BE2C (cell line): ENCODE data around the gene KIF15.

Experiments used
- DNase-seq: peaks from one replicate; pipeline ENCODE4 v3.0.0-alpha.2; 2020
- H3K27me3 ChIP-seq: fragments of 250-450 bp; sonication (Bioruptor Pico); 2 replicates; pipeline ENCODE4 v1.5.1; 2020; ENCODE audit warnings: mild to moderate bottlenecking
- H3K36me3 ChIP-seq: fragments of 250-450 bp; sonication (Bioruptor Pico); 2 replicates; pipeline ENCODE4 v1.5.1; 2020; ENCODE audit warnings: mild to moderate bottlenecking
- H3K4me1 ChIP-seq: fragments of 250-450 bp; sonication (Bioruptor Pico); 2 replicates; pipeline ENCODE4 v1.5.1; 2020
- H3K4me3 ChIP-seq: 2 replicates; pipeline ENCODE4 v1.5.1; 2011; ENCODE audit warnings: low read depth, low read length
- H3K9me3 ChIP-seq: fragments of 250-450 bp; sonication (Bioruptor Pico); 2 replicates; pipeline ENCODE4 v1.5.1; 2020
- CTCF ChIP-seq: IDR thresholded peaks from 2 replicates; pipeline ENCODE4 v1.5.1; 2012; ENCODE audit warnings: mild to moderate bottlenecking, low read depth, low read length

KIF15 gene

DNA sequence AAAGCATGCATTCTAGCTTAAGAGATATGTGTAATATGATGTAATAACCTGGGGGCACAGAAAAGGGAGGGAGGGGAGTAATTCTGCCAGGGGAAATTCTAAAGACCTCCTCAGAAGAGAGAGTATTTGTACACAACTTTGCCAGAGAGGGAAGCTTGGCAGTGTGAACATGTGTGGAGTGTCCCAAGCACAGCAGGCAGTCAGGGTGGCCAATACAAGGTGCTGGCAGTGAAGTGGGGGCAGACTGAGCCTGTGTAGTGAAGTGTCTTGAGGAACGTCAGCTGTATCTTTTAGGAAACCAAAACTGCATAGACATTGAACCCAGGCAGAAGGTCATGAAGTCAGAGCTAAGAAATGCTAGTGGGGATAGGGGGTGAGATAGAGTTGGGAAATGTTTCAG is 70.4 kb downstream of the KIF15 start:
- Histone ChIP-seq H3K36me3 (peaks cover 3% of the 10 kb centered on the region; the same call in 1 of the 2 replicates), H3K4me3 (no peak overlapping the region), H3K4me1 (no peaks in the 10 kb centered on the region), H3K27me3 (no peaks in the 10 kb centered on the region), H3K9me3 (no peaks in the 10 kb centered on the region)
- TF ChIP-seq CTCF, result no peak
- DNase-seq, result no peak

GRCh38 chr3:44832965-44833364 is 71.4 kb downstream of the KIF15 start:
- H3K9me3 ChIP-seq, result no peaks in the 10 kb centered on the region
- no peaks in the 10 kb centered on the region for H3K4me1 ChIP-seq
- peaks cover 3% of the 10 kb centered on the region; the same call in 1 of the 2 replicates for H3K36me3 ChIP-seq
- no peaks in the 10 kb centered on the region for H3K27me3 ChIP-seq
- no peak for TF ChIP-seq CTCF
- no peak overlapping the region for H3K4me3 ChIP-seq
- no peak for DNase-seq

- H3K4me1 ChIP-seq, result no peaks in the 10 kb centered on the region
- H3K4me3 ChIP-seq, result no peak overlapping the region
- no peak for DNase-seq
- H3K9me3 ChIP-seq, result no peaks in the 10 kb centered on the region
- H3K27me3 ChIP-seq, result no peaks in the 10 kb centered on the region
- peaks cover under 1% of the 10 kb centered on the region; the same call in 1 of the 2 replicates for H3K36me3 ChIP-seq
- no peak for TF ChIP-seq CTCF
Observed at GRCh38 chr3:44833394-44833793, 71.8 kb downstream of the KIF15 start.

DNA sequence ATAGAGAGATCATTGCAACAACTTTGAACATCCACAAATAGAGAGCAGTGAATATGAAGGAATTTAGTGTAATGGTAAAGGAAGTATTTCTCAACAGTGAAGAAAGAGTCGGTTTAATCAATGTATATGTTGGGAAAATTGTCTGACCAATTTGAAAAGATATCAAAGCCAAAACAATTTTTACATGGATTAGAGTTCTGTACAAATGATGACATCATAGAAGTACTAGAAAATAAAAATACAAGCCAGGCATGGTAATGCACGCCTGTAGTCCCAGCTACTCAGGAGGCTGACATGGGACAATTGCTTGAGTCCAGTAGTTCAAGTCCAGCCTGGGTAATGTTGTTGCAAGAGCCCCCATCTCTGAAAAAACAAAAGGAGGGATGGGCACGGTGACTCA is 74.1 kb downstream of the KIF15 start:
- 0 out of 2 replicates have a peak, but pooled peaks cover 2% of the 10 kb centered on the region for H3K36me3 ChIP-seq
- no peaks in the 10 kb centered on the region for H3K9me3 ChIP-seq
- no peaks in the 10 kb centered on the region for H3K4me1 ChIP-seq
- no peak for TF ChIP-seq CTCF
- H3K27me3 ChIP-seq, result no peaks in the 10 kb centered on the region
- no peak overlapping the region for H3K4me3 ChIP-seq
- no peak for DNase-seq

GRCh38 chr3:44842376-44842775 is 80.8 kb downstream of the KIF15 start:
- no peak overlapping the region for H3K4me3 ChIP-seq
- no peak for DNase-seq
- H3K27me3 ChIP-seq, result no peaks in the 10 kb centered on the region
- peaks cover 6% of the 10 kb centered on the region for H3K36me3 ChIP-seq
- H3K9me3 ChIP-seq, result no peaks in the 10 kb centered on the region
- no peaks in the 10 kb centered on the region for H3K4me1 ChIP-seq
- no peak for TF ChIP-seq CTCF

- Histone ChIP-seq H3K36me3 (peaks cover 4% of the 10 kb centered on the region), H3K4me1 (no peaks in the 10 kb centered on the region), H3K4me3 (no peak overlapping the region), H3K27me3 (no peaks in the 10 kb centered on the region), H3K9me3 (no peaks in the 10 kb centered on the region)
- no peak for DNase-seq
- TF ChIP-seq CTCF, result no peak
Observed at GRCh38 chr3:44845528-44846520, 84.2 kb downstream of the KIF15 start.
